OCI-LY3 (cell line): ENCODE data around the gene TXNL4B.

ENCODE experiments used
- EZH2phosphoT487 ChIP-seq: fragments of 200-600 bp; shearing (Covaris generic); IDR thresholded peaks from 2 replicates; pipeline ENCODE4 v1.6.1; 2018; ENCODE audit warnings: antibody characterized with exemption, mixed run types, low read depth
- TF ChIP-seq, protein P1 (sequence below): fragments of 200-600, 300-600 bp; sonication (generic); IDR thresholded peaks from 2 replicates; pipeline ENCODE4 v1.5.1; 2014; ENCODE audit warnings: antibody characterized with exemption, low read length, low read depth

GRCh38 chr16:72122916-72123315, 29.5 kb upstream of the TXNL4B start:
- no peak for TF ChIP-seq EZH2phosphoT487
- TF ChIP-seq, protein P1, sequence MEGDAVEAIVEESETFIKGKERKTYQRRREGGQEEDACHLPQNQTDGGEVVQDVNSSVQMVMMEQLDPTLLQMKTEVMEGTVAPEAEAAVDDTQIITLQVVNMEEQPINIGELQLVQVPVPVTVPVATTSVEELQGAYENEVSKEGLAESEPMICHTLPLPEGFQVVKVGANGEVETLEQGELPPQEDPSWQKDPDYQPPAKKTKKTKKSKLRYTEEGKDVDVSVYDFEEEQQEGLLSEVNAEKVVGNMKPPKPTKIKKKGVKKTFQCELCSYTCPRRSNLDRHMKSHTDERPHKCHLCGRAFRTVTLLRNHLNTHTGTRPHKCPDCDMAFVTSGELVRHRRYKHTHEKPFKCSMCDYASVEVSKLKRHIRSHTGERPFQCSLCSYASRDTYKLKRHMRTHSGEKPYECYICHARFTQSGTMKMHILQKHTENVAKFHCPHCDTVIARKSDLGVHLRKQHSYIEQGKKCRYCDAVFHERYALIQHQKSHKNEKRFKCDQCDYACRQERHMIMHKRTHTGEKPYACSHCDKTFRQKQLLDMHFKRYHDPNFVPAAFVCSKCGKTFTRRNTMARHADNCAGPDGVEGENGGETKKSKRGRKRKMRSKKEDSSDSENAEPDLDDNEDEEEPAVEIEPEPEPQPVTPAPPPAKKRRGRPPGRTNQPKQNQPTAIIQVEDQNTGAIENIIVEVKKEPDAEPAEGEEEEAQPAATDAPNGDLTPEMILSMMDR: no peak
